Measurements from ENCODE around the gene ADORA1. TPM values are rescaled to one million over a fixed set of nuclear protein-coding genes. Genes with fewer than 3 reads are reported as not detected.

Gene ADORA1
- total RNA-seq, 2 experiments from 2014 or later: not detected

DNA sequence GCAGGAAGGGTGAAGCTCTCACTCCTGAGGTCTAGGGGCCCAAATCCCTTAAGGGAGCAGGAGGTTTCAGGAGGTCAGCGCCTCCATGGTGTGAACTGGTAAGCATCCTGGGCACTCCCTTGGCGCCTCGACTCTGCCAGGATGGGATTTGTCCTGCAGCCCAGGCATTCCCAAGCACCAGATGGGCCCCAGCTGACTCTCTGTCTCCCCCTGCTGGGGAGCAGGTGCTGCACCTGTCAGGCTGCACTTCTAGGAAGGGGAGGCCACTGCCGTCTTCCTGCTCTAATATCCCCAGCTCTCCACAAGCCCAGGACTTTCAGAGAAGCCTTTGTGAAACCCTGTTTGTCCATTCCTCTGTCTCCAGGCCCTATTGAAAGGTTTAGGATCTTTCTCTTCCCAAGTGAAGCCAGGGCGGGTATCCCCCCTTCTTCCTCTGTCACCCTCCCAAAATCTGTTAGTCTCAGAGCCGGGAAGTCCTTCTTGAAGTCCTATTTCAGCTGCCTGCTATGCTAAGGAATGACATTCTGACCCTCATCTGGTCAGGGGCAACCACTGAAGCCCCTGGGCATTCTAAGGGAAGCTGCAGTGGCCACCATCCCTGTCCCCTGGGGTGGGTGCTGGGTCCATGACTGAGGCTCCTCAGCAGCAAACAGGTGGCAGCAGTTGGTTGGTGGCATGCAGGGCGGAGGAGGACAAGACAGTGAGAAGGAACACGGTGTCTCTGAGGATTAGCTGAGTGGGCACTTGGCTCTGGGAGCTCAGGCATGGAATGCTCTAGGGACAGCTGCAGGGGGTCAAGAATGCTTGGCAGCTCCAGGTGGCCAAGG lies 44.9 kb downstream of the ADORA1 start:
- no peak overlapping the region for H3K4me3 Mint-ChIP-seq
- H3K4me1 Mint-ChIP-seq: no peaks in the 10 kb centered on the region
- H3K9me3 Mint-ChIP-seq: no peaks in the 10 kb centered on the region
- no peaks in the 10 kb centered on the region for H3K36me3 Mint-ChIP-seq (ENCODE audit: low read depth)
- no peak overlapping the region for H3K27ac Mint-ChIP-seq
- peak; percentile 65 for DNase-seq
- no peaks in the 10 kb centered on the region for H3K27me3 Mint-ChIP-seq
- POLR2A ChIA-PET: interaction anchor here (1.0 kb wide), 1 partner anchor 54 kb away, joined by 3 read pairs; no protein-coding TSS in a partner anchor
- CTCF ChIA-PET: interaction anchor here (0.5 to 3.2 kb wide), 14 partner anchors 12 to 172 kb away, joined by 3 to 16 read pairs (median 4); no protein-coding TSS in a partner anchor

- H3K9me3 Mint-ChIP-seq: no peaks in the 10 kb centered on the region
- no peaks in the 10 kb centered on the region for H3K4me1 Mint-ChIP-seq
- DNase-seq: no peak
- no peaks in the 10 kb centered on the region for H3K36me3 Mint-ChIP-seq (ENCODE audit: low read depth)
- ChIA-PET POLR2A (no interaction called here), CTCF (interaction anchor here (0.6 to 3.2 kb wide), 8 partner anchors 24 to 321 kb away, joined by 3 to 16 read pairs (median 6); partner anchors contain the start of gene OPTC)
- peaks cover 2% of the 10 kb centered on the region for H3K27me3 Mint-ChIP-seq
- H3K27ac Mint-ChIP-seq: no peak overlapping the region
- no peak overlapping the region for H3K4me3 Mint-ChIP-seq
These were observed 45.6 kb downstream of the ADORA1 start for GRCh38 chr1:203173011-203173555.

DNA sequence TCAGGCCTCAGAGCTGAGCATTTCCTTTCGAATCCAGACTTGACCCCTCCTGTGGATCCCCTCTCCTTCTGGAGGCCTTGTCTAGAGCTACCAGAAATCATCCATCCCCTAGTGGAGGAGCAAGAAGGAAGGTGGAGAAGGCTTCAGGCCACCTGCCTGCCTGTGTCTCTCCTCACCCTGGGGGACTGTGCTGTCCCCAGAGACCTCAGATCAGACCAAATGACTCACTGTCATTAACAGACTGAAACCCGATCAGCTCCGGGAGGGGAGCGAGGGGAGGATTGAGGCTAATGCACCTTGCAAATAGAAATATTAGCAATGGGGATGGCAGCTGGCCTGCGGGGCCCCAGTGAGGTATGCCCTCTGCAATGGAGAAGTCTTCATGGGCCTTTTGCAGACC lies 46.0 kb downstream of the ADORA1 start:
- H3K4me1 Mint-ChIP-seq: no peaks in the 10 kb centered on the region
- no peaks in the 10 kb centered on the region for H3K9me3 Mint-ChIP-seq
- ChIA-PET CTCF (interaction anchor here (0.6 to 3.2 kb wide), 4 partner anchors 25 to 321 kb away, joined by 4 to 16 read pairs (median 8); partner anchors contain the start of gene OPTC), POLR2A (no interaction called here)
- H3K27me3 Mint-ChIP-seq: peaks cover 2% of the 10 kb centered on the region
- H3K4me3 Mint-ChIP-seq: no peak overlapping the region
- no peaks in the 10 kb centered on the region for H3K36me3 Mint-ChIP-seq (ENCODE audit: low read depth)
- H3K27ac Mint-ChIP-seq: no peak overlapping the region
- no peak for DNase-seq

DNA sequence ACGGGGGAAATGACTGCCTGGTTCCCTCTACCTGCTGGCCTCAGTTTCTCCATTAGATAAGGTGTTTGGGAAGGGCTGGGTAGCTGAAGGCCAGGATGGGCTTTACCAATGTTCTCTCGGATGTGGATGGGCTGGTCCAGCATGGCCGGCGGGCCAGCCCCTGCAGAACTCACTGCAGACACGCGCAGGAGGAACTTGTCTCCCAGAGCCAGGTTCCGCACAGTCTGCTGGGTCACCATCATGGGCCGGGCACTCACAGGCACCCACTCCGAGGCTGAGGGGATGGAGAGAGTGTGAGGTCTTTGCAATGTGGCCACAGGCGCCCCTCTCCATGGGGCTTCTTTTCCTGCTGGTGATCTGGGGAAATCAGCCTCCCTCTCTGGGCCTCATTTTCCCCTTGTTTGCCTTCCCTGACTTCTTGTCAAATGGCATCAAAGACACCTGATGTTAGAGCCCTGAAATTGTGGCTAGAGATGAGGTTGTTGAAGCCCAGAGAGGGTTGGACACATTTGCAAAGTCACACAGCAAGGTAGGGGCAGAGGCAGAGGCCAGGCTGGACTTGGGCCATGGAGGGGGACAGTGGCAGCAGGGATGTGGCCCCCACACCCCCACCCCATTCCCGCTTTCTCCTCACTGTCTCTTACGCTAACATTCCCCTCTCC lies 46.9 kb downstream of the ADORA1 start:
- no peak for DNase-seq
- ChIA-PET CTCF (interaction anchor here (2.3 kb wide), 1 partner anchor 41 kb away, joined by 8 read pairs; no protein-coding TSS in a partner anchor), POLR2A (no interaction called here)
- no peaks in the 10 kb centered on the region for H3K4me1 Mint-ChIP-seq
- H3K36me3 Mint-ChIP-seq (ENCODE audit: low read depth): no peaks in the 10 kb centered on the region
- H3K27me3 Mint-ChIP-seq: peaks cover 2% of the 10 kb centered on the region
- no peak overlapping the region for H3K4me3 Mint-ChIP-seq
- H3K9me3 Mint-ChIP-seq: no peaks in the 10 kb centered on the region
- no peak overlapping the region for H3K27ac Mint-ChIP-seq

- H3K9me3 Mint-ChIP-seq: no peaks in the 10 kb centered on the region
- H3K27me3 Mint-ChIP-seq: peaks cover 2% of the 10 kb centered on the region
- DNase-seq: no peak
- no peaks in the 10 kb centered on the region for H3K36me3 Mint-ChIP-seq (ENCODE audit: low read depth)
- POLR2A ChIA-PET: no interaction called here
- H3K4me3 Mint-ChIP-seq: no peak within 1 kb of the TSS
- CTCF ChIA-PET: interaction anchor here (1.4 kb wide), 1 partner anchor 41 kb away, joined by 4 read pairs; no protein-coding TSS in a partner anchor
- H3K27ac Mint-ChIP-seq: no peak within 1 kb of the TSS
- H3K4me1 Mint-ChIP-seq: no peaks in the 10 kb centered on the region
These were observed 47.8 kb downstream of the ADORA1 start, which contains the start of gene MYBPH for GRCh38 chr1:203175237-203175826. TSS of gene MYBPH (minus strand) at chr1:203175826. CDS start at chr1:203175755, 71 bp downstream.

DNA sequence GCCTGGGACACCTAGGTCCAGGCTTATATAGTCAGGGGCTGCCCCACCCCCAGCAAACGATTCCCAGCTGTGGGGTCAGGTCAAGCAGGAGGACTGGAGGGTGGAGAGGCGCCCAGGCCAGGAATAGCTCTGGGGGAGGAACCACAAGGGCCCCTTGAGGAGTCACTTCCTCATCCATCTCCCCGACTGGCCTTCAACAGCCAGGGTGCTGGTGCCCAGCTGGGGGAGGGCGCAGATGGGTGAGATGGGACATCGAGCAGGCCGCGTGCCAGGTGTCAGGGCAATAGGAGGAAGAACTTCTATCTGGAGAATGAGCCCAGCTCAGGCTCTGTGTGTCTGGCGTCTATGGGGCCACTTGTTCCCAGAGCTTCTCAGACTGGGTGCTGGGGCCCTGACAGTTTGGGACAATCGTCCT lies 48.3 kb downstream of the ADORA1 start:
- POLR2A ChIA-PET: no interaction called here
- no peak for DNase-seq
- Mint-ChIP-seq H3K4me3 (no peak overlapping the region), H3K27me3 (peaks cover 2% of the 10 kb centered on the region), H3K4me1 (no peaks in the 10 kb centered on the region), H3K9me3 (no peaks in the 10 kb centered on the region), H3K27ac (no peak overlapping the region), H3K36me3 (ENCODE audit: low read depth) (no peaks in the 10 kb centered on the region)
- CTCF ChIA-PET: interaction anchor here (1.4 kb wide), 1 partner anchor 40 kb away, joined by 4 read pairs; no protein-coding TSS in a partner anchor

DNA sequence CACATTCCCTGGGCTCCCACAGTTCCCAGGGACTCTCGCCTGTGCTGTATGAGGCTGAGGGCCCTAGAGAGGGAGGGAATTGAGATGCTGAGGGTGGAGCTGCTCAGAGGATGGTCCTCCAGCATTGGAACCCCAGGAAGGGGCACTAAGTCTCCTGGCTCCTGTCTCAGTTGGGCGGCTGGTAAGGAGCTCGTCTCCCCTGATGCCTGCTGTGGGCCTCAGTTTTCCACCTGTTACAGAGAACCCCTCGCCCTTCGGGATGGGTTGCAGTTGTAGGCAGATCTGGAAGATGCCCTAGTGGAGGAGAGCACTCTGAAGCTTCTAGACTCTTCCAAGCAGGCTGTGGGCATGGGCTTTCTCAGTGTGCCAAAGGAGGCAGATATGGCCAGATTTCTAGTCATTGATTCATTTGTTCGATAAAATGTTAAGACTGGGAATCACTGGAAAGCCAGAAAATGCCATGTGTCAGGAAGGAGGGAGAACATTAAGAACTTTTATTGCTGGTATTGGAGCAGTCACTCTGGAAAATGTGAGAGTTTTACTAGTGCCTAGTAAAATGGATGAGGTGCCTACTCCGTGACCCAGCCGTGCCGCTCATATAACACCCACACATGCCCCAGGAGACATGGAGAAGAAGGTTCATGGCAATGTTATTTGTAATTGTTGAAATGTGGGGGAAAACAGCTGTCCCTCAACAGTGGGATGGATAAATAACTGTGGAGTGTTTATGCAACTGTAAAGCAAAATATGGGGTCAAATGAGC lies 48.9 kb downstream of the ADORA1 start:
- Mint-ChIP-seq H3K4me1 (no peaks in the 10 kb centered on the region), H3K36me3 (ENCODE audit: low read depth) (no peaks in the 10 kb centered on the region), H3K27ac (no peak overlapping the region), H3K27me3 (peaks cover 2% of the 10 kb centered on the region), H3K9me3 (no peaks in the 10 kb centered on the region), H3K4me3 (no peak overlapping the region)
- CTCF ChIA-PET: interaction anchor here (1.4 kb wide), 1 partner anchor 40 kb away, joined by 4 read pairs; no protein-coding TSS in a partner anchor
- no peak for DNase-seq
- POLR2A ChIA-PET: no interaction called here

DNA sequence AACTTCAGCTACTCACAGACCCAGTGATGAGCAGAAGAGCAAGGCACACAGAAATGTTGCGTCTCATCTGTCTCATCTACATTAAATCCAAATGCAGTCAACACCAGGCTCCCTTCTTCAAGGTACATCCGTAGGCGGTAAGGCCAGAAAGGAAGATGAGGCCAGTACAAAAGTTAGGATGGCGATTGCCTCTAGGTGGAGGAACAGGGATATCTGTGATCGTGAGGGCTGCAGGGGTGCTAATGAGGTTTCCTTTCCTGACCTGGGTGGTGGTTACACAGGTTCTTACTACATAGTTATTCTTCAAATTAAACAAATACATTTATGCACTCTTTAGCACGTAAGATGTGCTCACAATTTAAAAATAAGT lies 49.5 kb downstream of the ADORA1 start:
- no peak for DNase-seq
- no peaks in the 10 kb centered on the region for H3K4me1 Mint-ChIP-seq
- ChIA-PET CTCF (no interaction called here), POLR2A (no interaction called here)
- H3K4me3 Mint-ChIP-seq: no peak overlapping the region
- no peak overlapping the region for H3K27ac Mint-ChIP-seq
- H3K9me3 Mint-ChIP-seq: no peaks in the 10 kb centered on the region
- H3K27me3 Mint-ChIP-seq: peaks cover 2% of the 10 kb centered on the region
- no peaks in the 10 kb centered on the region for H3K36me3 Mint-ChIP-seq (ENCODE audit: low read depth)

DNA sequence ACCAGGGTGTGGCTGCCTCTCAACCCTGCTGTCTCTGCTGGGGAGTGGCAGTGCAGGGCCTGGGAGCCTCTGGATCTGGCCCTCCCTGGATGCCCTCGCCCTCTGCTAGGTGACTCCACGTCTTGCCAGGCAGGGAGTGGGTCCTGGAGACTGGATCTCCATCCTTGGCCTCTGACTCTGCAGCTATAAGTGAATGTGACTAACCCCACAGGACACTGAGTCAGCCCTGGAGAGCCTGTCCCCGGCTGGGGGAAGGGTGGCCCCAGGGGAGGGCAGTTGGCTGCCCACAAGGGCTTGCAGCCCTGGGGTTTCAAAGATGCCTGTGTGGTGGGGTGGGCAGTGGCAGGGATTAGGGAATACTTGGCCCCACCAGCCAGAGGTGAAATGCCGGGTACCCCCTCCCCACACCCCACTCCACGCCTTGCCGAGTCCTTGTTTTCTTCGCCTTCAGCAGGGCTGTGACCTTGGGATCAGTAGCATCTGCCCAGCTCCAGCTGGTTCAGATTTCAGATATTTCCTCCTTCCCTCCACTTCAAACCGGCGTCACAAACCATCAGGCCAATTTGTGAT lies 50.0 kb downstream of the ADORA1 start:
- H3K4me3 Mint-ChIP-seq: no peak overlapping the region
- no peaks in the 10 kb centered on the region for H3K36me3 Mint-ChIP-seq (ENCODE audit: low read depth)
- H3K27ac Mint-ChIP-seq: no peak overlapping the region
- peaks cover 2% of the 10 kb centered on the region for H3K27me3 Mint-ChIP-seq
- H3K4me1 Mint-ChIP-seq: no peaks in the 10 kb centered on the region
- ChIA-PET POLR2A (no interaction called here), CTCF (interaction anchor here (1.0 kb wide), 1 partner anchor 9 kb away, joined by 3 read pairs; no protein-coding TSS in a partner anchor)
- no peaks in the 10 kb centered on the region for H3K9me3 Mint-ChIP-seq
- no peak for DNase-seq

DNA sequence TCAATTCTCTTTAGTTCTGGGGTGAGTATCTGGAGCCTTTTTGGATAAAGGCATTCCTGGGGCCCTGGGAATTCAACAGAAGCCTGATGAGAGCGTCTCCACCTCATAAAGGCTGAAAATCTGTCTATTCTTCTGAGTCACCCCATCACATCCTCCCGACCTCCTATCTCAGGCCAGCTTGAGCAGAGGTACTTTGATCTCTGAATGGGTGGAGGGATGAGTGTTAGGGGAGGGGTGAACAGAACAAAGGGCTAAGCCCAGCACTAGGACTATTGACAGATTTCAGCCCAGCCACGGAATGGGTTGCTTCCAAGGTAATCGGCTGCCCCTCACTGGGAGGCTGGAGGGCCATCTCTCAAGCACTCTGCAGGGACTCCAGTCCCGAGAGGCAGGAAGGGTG lies 50.6 kb downstream of the ADORA1 start:
- peaks cover 2% of the 10 kb centered on the region for H3K27me3 Mint-ChIP-seq
- H3K9me3 Mint-ChIP-seq: no peaks in the 10 kb centered on the region
- no peak overlapping the region for H3K27ac Mint-ChIP-seq
- DNase-seq: no peak
- CTCF ChIA-PET: interaction anchor here (1.0 kb wide), 1 partner anchor 10 kb away, joined by 3 read pairs; no protein-coding TSS in a partner anchor
- POLR2A ChIA-PET: no interaction called here
- H3K4me3 Mint-ChIP-seq: no peak overlapping the region
- no peaks in the 10 kb centered on the region for H3K4me1 Mint-ChIP-seq
- no peaks in the 10 kb centered on the region for H3K36me3 Mint-ChIP-seq (ENCODE audit: low read depth)

GRCh38 chr1:203178821-203179666 lies 51.5 kb downstream of the ADORA1 start:
- POLR2A ChIA-PET: no interaction called here
- no peaks in the 10 kb centered on the region for H3K36me3 Mint-ChIP-seq (ENCODE audit: low read depth)

More at GRCh38 chr1:203178821-203179666, 51.5 kb downstream of the ADORA1 start:
- Mint-ChIP-seq H3K27me3 (peaks cover 2% of the 10 kb centered on the region), H3K27ac (no peak overlapping the region), H3K9me3 (no peaks in the 10 kb centered on the region), H3K4me1 (no peaks in the 10 kb centered on the region), H3K4me3 (no peak overlapping the region)
- DNase-seq: no peak
- CTCF ChIA-PET: interaction anchor here (1.4 kb wide), 1 partner anchor 140 kb away, joined by 3 read pairs; no protein-coding TSS in a partner anchor

Data from activated CD4-positive, alpha-beta T cell treated with anti-CD3 and anti-CD28 coated beads, Interleukin-2, amount 10 ng/mL, durations not matched to agents 7 days and 5 days (primary cell).